Motor neuron (in vitro differentiated cells): Measurements from ENCODE around the gene CHTF18. TPM values are rescaled to one million over a fixed set of nuclear protein-coding genes. Genes with fewer than 3 reads are reported as not detected.
A peak's percentile ranks its signal among the peaks of the same experiment; 100 is the strongest.

Experiments used
- ATAC-seq, 8 experiments: fragments of 200-7000 bp; cut with Tn5 transposase; replicated peaks in 6 of 8; 2 replicates each; pipeline ENCODE4 v1.8.0; 2021; ENCODE audit warnings: mild to moderate bottlenecking in 8 of 8, moderate library complexity in 8 of 8
- H3K27ac ChIP-seq, 2 donors: fragments of 250-450 bp; sonication (Bioruptor Pico); 2 replicates each; pipeline ENCODE4 v1.9.0; 2021; ENCODE audit warnings: antibody characterized with exemption in 2 of 2, mild to moderate bottlenecking in 2 of 2, moderate library complexity in 1 of 2
- H3K4me1 ChIP-seq, 2 donors: fragments of 250-450 bp; sonication (Bioruptor Pico); replicated peaks in 1 of 2; 2 replicates each; pipeline ENCODE4 v1.6.1; 2021; ENCODE audit warnings: antibody characterized with exemption in 2 of 2, mild to moderate bottlenecking in 2 of 2, moderate library complexity in 1 of 2
- H3K4me3 ChIP-seq, 5 donors: fragments of 250-450 bp; sonication (Bioruptor Pico); 2 replicates each; pipeline ENCODE4 v1.9.0; 2021; ENCODE audit warnings: antibody characterized with exemption in 5 of 5, mild to moderate bottlenecking in 5 of 5, moderate library complexity in 4 of 5
- WGBS, 10 experiments: fragments of 450-650 bp; shearing (Covaris generic); methylation state at CpG; one replicate each; pipeline ENCODE4 v1.0.0; 2022; 5-methylcytosine and 5-hydroxymethylcytosine counted together
- in situ Hi-C, 9 experiments: fragments of 400-800 bp; cut with MboI; loops; one replicate each; pipeline ENCODE4 v1.15.0; 2021; ENCODE audit warnings: low sequenced_read_pairs in 9 of 9, low pct_unique_long_range_greater_than_20kb in 2 of 9; ENCODE audit not compliant: unreplicated experiment in 9 of 9
- total RNA-seq, 8 experiments: library from RNA; unstranded; fragments of 300-600 nt; gene quantifications; 2 replicates each; pipeline versions ENCODE4 v1.2.3 to v1.2.4, GENCODE V29; 2022

Gene CHTF18
- total RNA-seq, 8 experiments from 2014 or later, result 2.5 to 41.5 (median 12.4) TPM

GRCh38 chr16:794853-795466 lies 6.5 kb downstream of the CHTF18 start:
- no peak overlapping the region for H3K27ac ChIP-seq
- in situ Hi-C loops, result no loop called here
- no CpG with 5 or more reads among the region's 31 CpGs for WGBS, 10 experiments
- H3K4me1 ChIP-seq, result peaks cover 2 to 6% of the 10 kb centered on the region in 2 donors
- no peak overlapping the region for H3K4me3 ChIP-seq
- peak in 1 of 8 experiments; percentile 11 for ATAC-seq

- ATAC-seq, result no peak
- Histone ChIP-seq H3K4me3 (no peak overlapping the region), H3K27ac (no peak overlapping the region), H3K4me1 (peaks cover 9 to 13% of the 10 kb centered on the region in 2 donors)
- in situ Hi-C loops, result no loop called here
- 84 to 88% methylated on average over 3 to 5 of the region's 33 CpGs; no CpG with 5 or more reads in 8 of the 10 experiments for WGBS, 10 experiments
Measured at GRCh38 chr16:795580-796229, 7.3 kb downstream of the CHTF18 start.

- H3K27ac ChIP-seq, result no peak overlapping the region
- H3K4me3 ChIP-seq, result no peak overlapping the region
- WGBS, 10 experiments, result 98 to 100% methylated on average over 3 to 8 of the region's 38 CpGs; no CpG with 5 or more reads in 8 of the 10 experiments
- no peak for ATAC-seq
- in situ Hi-C loops, result no loop called here
- H3K4me1 ChIP-seq, result peaks cover 10 to 15% of the 10 kb centered on the region in 2 donors
Measured at GRCh38 chr16:796296-797119, 8.1 kb downstream of the CHTF18 start.

GRCh38 chr16:797120-797420 lies 8.7 kb downstream of the CHTF18 start:
- Histone ChIP-seq H3K4me1 (peaks cover 10 to 15% of the 10 kb centered on the region in 2 donors), H3K27ac (no peak overlapping the region), H3K4me3 (no peak overlapping the region)
- no peak for ATAC-seq
- WGBS, 10 experiments, result no CpG with 5 or more reads among the region's 2 CpGs
- in situ Hi-C loops, result no loop called here

GRCh38 chr16:797686-798085 lies 9.3 kb downstream of the CHTF18 start:
- in situ Hi-C loops, result no loop called here
- 80 to 90% methylated on average over 1 to 2 of the region's 22 CpGs; no CpG with 5 or more reads in 8 of the 10 experiments for WGBS, 10 experiments
- peaks cover 10 to 15% of the 10 kb centered on the region in 2 donors for H3K4me1 ChIP-seq

GRCh38 chr16:798666-799065 lies 10.2 kb downstream of the CHTF18 start:
- WGBS, 10 experiments, result 80% methylated on average over 1 of the region's 19 CpGs; no CpG with 5 or more reads in 9 of the 10 experiments
- H3K4me3 ChIP-seq, result no peak overlapping the region

More at GRCh38 chr16:797686-798085, 9.3 kb downstream of the CHTF18 start:
- H3K27ac ChIP-seq, result no peak overlapping the region
- no peak overlapping the region for H3K4me3 ChIP-seq
- no peak for ATAC-seq

GRCh38 chr16:799111-799947 lies 10.9 kb downstream of the CHTF18 start:
- H3K4me1 ChIP-seq, result peaks cover 10 to 15% of the 10 kb centered on the region in 2 donors
- 80% methylated on average over 1 of the region's 22 CpGs; no CpG with 5 or more reads in 8 of the 10 experiments for WGBS, 10 experiments
- in situ Hi-C loops, result no loop called here
- no peak overlapping the region for H3K27ac ChIP-seq
- ATAC-seq, result no peak
- no peak overlapping the region for H3K4me3 ChIP-seq

More at GRCh38 chr16:798666-799065, 10.2 kb downstream of the CHTF18 start:
- Histone ChIP-seq H3K27ac (no peak overlapping the region), H3K4me1 (peaks cover 10 to 15% of the 10 kb centered on the region in 2 donors)
- ATAC-seq, result no peak
- in situ Hi-C loops, result no loop called here

GRCh38 chr16:799948-800833 lies 11.8 kb downstream of the CHTF18 start, which contains the start of gene GNG13:
Gene GNG13, minus strand, starts transcription at chr16:800734. Its CDS starts 1,657 bp downstream, at chr16:799077.
- peak; percentile 44 to 60 (median 50) for ATAC-seq
- Histone ChIP-seq H3K27ac (no peak within 1 kb of the TSS), H3K4me3 (peak within 1 kb of the TSS in 2 of 5 donors; percentile 5 to 11), H3K4me1 (peaks cover 10 to 15% of the 10 kb centered on the region in 2 donors)
- in situ Hi-C loops, result loop anchor here in 5 of 9 experiments (25.0 kb wide), 1 partner anchor 262 kb away; the partner anchor contains the start of gene SSTR5 (in 5 of the 5)
- 0 to 4% methylated on average over 5 to 9 of the region's 57 CpGs; no CpG with 5 or more reads in 8 of the 10 experiments for WGBS, 10 experiments

GRCh38 chr16:800834-801511 lies 12.6 kb downstream of the CHTF18 start:
- peak in 6 of 8 experiments; percentile 5 to 35 (median 10) for ATAC-seq
- no peak overlapping the region for H3K4me3 ChIP-seq
- 0% methylated on average over 1 of the region's 17 CpGs; no CpG with 5 or more reads in 9 of the 10 experiments for whole genome bisulfite sequencing, 10 experiments
- in situ Hi-C loops, result loop anchor here in 5 of 9 experiments (25.0 kb wide), 1 partner anchor 261 kb away; the partner anchor contains the start of gene SSTR5 (in 5 of the 5)
- H3K4me1 ChIP-seq, result peaks cover 10 to 15% of the 10 kb centered on the region in 2 donors
- no peak overlapping the region for H3K27ac ChIP-seq

- WGBS, 10 experiments, result 0 to 60% methylated on average over 1 of the region's 22 CpGs; no CpG with 5 or more reads in 8 of the 10 experiments
- ATAC-seq, result no peak
- in situ Hi-C loops, result loop anchor here in 5 of 9 experiments (25.0 kb wide), 1 partner anchor 261 kb away; the partner anchor contains the start of gene SSTR5 (in 5 of the 5)
- Histone ChIP-seq H3K4me3 (no peak overlapping the region), H3K4me1 (peaks cover 15 to 22% of the 10 kb centered on the region in 2 donors), H3K27ac (no peak overlapping the region)
Measured at GRCh38 chr16:801584-802363, 13.4 kb downstream of the CHTF18 start.
